Astrocyte of the spinal cord (primary cell): ENCODE results near the gene ING5.

Experiments used
- DNase-seq: peaks from one replicate; pipeline ENCODE4 v3.0.0; 2011; ENCODE audit warnings: low read depth, low spot score
- H3K4me3 ChIP-seq: 2 replicates; pipeline ENCODE4 v1.5.1; 2011; ENCODE audit warnings: low read depth, mild to moderate bottlenecking, low read length, moderate library complexity
- CTCF ChIP-seq: IDR thresholded peaks from 2 replicates; pipeline ENCODE4 v1.5.1; 2012; ENCODE audit warnings: low read depth, mild to moderate bottlenecking, low read length, inconsistent platforms
- in situ Hi-C: cut with HindIII; loops from 2 replicates; pipeline ENCODE4 v1.10.0; 2017; ENCODE audit warnings: low sequenced_read_pairs

Gene ING5

DNA sequence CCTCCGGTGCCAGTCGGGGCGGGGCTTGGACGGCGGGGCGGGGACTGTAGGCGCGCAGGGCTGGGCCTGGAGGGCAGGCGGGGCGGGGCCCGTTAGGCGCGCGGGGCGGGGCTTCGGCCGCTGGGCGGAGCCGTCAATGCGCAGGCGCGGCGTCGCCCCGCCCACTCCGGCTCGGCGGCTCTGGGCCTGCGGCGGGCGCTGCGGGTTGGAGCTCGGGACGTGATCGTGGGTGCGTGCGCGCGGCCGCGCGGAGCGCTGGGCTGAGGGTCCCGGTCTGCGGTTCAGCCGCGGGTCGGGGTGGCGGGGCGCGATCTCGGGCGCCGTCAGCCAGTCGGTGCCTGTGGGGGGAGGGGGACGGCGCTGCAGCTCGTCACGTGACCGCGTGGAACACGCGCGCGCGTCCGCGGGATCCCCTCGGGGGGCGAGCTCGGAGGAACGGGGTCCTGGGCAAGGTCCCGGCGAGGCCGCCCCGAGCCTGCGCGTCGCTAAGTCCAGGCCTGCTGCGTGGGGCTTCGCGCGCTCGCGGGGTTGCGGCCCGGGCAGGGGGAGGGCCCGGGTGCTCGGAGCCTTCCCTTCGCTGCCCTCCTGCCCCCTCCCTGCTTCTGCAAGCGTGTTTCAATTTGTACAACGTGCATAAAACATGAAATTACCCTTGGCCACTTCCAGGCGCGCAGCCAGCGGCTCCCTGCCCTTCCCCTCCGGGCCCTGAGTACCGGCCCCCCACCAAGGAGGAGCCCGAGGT lies 32.8 kb downstream of the ING5 start, which contains the start of gene D2HGDH:
TSS of gene D2HGDH (plus strand) at position 164 of the 742 bp plus-strand sequence. CDS start 595 bp downstream, outside the sequence.
- peak; percentile 74 for DNase-seq
- no peak for TF ChIP-seq CTCF
- H3K4me3 ChIP-seq, result peak within 1 kb of the TSS; percentile 61
- in situ Hi-C loops, result no loop called here

- in situ Hi-C loops, result no loop called here
- DNase-seq, result no peak
- no peak for TF ChIP-seq CTCF
- no peak overlapping the region for H3K4me3 ChIP-seq
Observed at GRCh38 chr2:241736111-241736510, 34.3 kb downstream of the ING5 start.

DNA sequence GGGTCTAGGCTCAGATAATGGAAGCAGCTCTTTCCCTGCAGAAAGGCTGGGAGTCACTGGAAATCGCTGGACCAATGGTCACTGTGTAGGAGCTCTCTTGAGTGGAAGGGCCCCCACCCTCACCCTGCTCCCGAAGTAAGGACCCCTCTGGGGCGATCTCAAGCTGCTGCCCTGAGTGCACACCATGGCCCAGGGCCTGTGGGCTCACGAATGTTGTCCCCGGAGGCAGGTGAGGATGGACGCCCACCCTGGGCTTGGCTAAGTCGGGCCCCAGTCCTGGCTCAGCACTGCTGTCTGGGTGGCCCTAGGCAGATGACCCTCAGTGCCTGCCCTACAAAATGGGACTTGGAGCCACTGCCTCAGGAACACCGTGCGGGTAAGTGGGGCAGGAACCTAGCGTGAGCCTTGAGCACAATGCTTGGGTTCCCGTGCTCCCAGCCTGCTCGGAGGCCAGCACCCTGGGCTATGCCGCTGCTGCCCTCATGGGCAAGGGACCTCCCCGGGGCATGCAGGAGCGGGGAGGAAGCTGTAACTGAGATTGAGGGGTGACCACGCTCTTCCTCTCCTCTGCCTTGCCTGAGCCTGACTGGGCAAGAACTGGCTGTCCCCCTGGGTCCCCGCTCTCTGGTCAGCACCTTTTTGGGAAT lies 36.3 kb downstream of the ING5 start:
- DNase-seq, result no peak
- no peak overlapping the region for H3K4me3 ChIP-seq
- in situ Hi-C loops, result no loop called here
- no peak for TF ChIP-seq CTCF

- no peak overlapping the region for H3K4me3 ChIP-seq
- in situ Hi-C loops, result no loop called here
- TF ChIP-seq CTCF, result no peak
- no peak for DNase-seq
Observed at GRCh38 chr2:241739177-241739576, 37.3 kb downstream of the ING5 start.

DNA sequence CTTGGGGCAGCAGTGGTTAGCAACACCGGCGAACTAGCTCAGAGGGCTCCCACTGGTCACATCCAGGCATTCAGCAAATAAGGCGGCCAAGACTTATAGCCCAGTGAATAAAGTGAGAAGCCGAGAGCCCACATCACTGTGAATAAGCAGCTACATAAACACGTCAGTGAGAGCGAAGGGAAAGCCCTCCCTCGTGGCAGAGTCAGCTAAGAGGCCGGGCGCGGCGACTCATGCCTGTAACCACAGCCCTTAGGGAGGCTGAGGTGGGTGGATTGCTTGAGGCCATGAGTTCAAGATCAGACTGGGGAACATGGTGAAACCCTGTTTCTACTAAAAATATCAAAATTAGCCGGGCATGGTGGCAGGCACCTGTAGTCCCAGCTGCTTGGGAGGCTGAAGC lies 37.8 kb downstream of the ING5 start:
- in situ Hi-C loops, result no loop called here
- DNase-seq, result peak; percentile 52
- no peak for TF ChIP-seq CTCF
- no peak overlapping the region for H3K4me3 ChIP-seq

- H3K4me3 ChIP-seq, result no peak overlapping the region
- no peak for TF ChIP-seq CTCF
- peak; percentile 10 for DNase-seq
- in situ Hi-C loops, result no loop called here
Observed at GRCh38 chr2:241741016-241741415, 39.2 kb downstream of the ING5 start.
